Heart left ventricle (tissue), 13 donors: Measurements from ENCODE around the gene PRKCI.

Experiments
- CTCF ChIP-seq, 12 donors: fragments of 200-600 bp; sonication (generic) in 4 of 12; IDR thresholded peaks; one replicate each; pipeline versions ENCODE4 v1.5.0 to v1.8.0; 2018 to 2022; ENCODE audit warnings: antibody characterized with exemption in 12 of 12, mild to moderate bottlenecking in 5 of 12
- POLR2A ChIP-seq, 2 donors: fragments of 450-650 bp; IDR thresholded peaks; one replicate each; pipeline ENCODE4 v1.6.1; 2017; ENCODE audit warnings: antibody characterized with exemption in 2 of 2, mild to moderate bottlenecking in 2 of 2, moderate library complexity in 2 of 2
- donor health status: ischemic (EF 13 %, LVEDD 7.1; RV severe dilation, severe dysfunction).
- donor health status: DM: no; HTN: yes; CAD: no.
- donor health status: DM: no; HTN: no; CAD: no.
- donor health status: ischemic (EF 25% LVEDD 6.9; RV normal size, moderate dysfunction).
- donor health status: ischemic (EF 25% LVEDD 5.7; RV mildly dilated, moderate dysfunction).
- donor health status: ischemic (EF 35%, LVEDD 5.7; RV mildly dilated, moderate dysfunction).
- donor health status: nonischemic (EF 11% LVEDD 7.7; RV severe dilation, severe dysfunction).
- donor health status: DM: yes; HTN: yes; CAD: no.
- donor health status: PGD.
- donor health status: ischemic (EF 29% LVEDD 5.4; RV normal size, mild dysfunction).
- donor health status: nonischemic (EF 23%, LVEDD 6.1; RV moderate dilation, normal function).

DNA sequence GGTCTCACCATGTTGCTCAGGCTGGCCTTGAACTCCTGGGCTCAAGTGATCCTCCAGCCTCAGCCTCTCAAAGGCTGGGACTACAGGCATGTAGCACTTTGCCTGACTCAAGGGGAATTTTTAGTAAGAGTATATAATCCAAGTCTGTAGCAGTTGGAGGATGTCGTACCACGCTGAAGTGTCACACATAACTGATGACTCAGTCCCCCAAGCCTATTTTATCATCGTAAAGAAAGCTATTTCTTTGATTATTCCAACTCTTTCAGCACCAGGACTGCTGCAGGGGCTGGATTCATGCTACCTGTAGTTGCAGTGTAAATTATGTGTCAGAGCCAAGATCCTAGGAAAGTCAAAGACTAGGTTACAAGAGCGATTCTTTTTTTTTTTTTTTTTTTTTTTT, 1.4 kb upstream of the PRKCI start:
- no peak for TF ChIP-seq POLR2A (IDR thresholded peaks at IDR 0.05)
- TF ChIP-seq CTCF (IDR thresholded peaks at IDR 0.05), result no peak
